B cell (primary cell): ENCODE measurements around the gene BCDIN3D.

ENCODE experiments used
- EZH2 ChIP-seq: IDR thresholded peaks from 2 replicates; pipeline ENCODE4 v1.6.1; 2012; ENCODE audit warnings: borderline replicate concordance, low read depth, mild to moderate bottlenecking, moderate library complexity, low read length; ENCODE audit not compliant: insufficient read depth, poor library complexity, severe bottlenecking
- TF ChIP-seq, protein P1 (sequence below): fragments of 200-600 bp; IDR thresholded peaks from one replicate; pipeline ENCODE4 v1.8.0; 2022; ENCODE audit warnings: antibody characterized with exemption, mild to moderate bottlenecking

DNA sequence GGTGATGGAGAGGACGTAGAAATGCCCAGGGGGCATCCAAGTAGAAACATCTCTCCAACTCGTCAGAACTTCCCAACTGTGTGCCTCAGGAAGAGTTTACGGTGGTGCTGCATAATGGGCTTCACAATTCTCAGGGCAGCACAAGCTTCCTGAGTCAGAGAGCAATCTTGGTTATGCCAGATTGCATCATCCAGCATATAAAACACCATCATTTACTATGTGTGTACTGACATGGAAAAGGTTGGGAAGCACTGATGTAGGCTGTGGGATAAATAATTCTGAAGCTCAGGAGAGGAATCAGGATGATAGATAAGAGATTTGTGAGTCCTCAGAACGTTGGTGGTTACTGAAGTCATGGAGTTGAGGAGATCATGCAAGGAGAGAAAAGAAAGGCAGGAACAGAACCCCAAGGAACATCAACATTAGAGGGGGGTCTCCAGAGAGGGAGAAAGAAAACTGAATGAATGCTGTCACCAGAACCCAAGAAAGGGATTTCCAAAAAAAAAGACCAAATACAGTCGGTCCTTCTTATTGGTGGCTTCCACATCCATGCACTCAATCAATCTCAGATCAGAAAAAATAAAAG is 10.0 kb downstream of the BCDIN3D start:
- TF ChIP-seq, protein P1, sequence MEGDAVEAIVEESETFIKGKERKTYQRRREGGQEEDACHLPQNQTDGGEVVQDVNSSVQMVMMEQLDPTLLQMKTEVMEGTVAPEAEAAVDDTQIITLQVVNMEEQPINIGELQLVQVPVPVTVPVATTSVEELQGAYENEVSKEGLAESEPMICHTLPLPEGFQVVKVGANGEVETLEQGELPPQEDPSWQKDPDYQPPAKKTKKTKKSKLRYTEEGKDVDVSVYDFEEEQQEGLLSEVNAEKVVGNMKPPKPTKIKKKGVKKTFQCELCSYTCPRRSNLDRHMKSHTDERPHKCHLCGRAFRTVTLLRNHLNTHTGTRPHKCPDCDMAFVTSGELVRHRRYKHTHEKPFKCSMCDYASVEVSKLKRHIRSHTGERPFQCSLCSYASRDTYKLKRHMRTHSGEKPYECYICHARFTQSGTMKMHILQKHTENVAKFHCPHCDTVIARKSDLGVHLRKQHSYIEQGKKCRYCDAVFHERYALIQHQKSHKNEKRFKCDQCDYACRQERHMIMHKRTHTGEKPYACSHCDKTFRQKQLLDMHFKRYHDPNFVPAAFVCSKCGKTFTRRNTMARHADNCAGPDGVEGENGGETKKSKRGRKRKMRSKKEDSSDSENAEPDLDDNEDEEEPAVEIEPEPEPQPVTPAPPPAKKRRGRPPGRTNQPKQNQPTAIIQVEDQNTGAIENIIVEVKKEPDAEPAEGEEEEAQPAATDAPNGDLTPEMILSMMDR = no peak
- no peak for TF ChIP-seq EZH2
